Activated CD4-positive, CD25-positive, alpha-beta regulatory T cell (primary cell): ENCODE measurements around the gene RCVRN.

Experiments used
- DNase-seq, 4 experiments: peaks; one replicate each; lab custom pipeline; 2025; lab: John Stamatoyannopoulos, UW

RCVRN gene

DNA sequence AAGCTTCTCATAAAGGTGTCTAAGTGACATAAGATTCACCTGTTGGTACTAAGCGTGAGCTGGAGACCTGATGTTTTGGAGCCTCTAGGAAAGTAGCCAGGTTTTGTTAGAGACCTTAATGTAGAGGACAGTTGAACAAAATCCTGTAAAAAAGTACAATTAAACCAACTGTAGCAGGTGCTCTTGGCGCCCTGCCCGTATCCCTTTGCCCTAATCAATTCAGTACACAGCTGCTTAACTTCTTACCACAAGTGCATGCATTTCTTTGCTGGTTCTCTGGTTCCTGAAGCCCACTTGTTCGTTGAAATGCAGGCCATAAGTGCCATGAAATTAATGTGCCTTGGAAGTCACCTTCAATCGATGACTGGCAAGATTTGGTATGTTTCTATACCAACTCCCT is 54.9 kb downstream of the RCVRN start:
- DNase-seq: no peak
